ENCODE measurements around the gene APLN. TPM values are rescaled to one million over a fixed set of nuclear protein-coding genes. Genes with fewer than 3 reads are reported as not detected.

The APLN gene
- total RNA-seq, 1 experiment from 2014 or later: 8.5 TPM

DNA sequence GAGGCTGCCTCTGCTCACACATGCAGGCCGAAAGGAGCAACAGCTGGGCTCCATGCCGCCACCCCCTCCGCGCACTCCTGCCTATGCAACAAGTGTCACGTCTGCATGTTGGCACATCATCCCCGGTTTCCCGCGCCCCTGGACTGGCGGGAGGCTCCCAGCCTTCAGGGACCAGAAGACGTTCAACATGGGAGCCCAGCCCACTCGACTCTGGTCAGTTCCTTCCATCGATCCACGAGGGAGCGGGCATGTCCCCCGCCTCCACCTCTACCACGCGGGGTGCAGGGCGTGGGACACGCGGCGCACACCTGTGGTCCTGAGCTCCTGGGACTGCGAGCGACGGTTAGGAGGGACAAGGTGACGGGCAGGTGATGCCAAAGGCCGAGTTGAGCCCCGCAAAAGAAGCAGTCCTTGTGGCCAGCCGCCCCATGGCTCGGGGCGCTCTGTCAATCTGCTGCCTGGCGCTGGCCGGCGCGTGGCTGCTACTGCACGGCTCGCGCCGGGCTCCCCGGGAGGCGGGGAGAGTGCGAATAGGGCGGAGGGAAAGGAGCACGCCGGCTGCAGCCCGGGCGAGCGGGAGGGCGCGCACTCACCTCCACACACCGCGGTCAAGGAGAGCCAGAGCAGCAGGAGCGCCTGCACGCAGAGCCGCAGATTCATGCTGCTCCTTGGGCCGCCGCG is 645 bp downstream of the APLN start:
- H3K27me3 ChIP-seq (ENCODE audit: low read length): no peaks in the 10 kb centered on the region
- ATAC-seq (peak; percentile 72), DNase-seq (peak; percentile 35)
- no TSS peak for BruUV-seq (replicated peaks)
- CTCF ChIA-PET: interaction anchor here (1.0 to 1.5 kb wide), 2 partner anchors 24 to 72 kb away, joined by 3 to 14 read pairs; no protein-coding TSS in a partner anchor
- peak overlapping the region; percentile 84 for H3K4me3 ChIP-seq (ENCODE audit: low read length)
- H3F3A ChIP-seq (ENCODE audit: low read length, unreplicated experiment): no peaks in the 10 kb centered on the region
- POLR2A ChIA-PET (ENCODE audit: unreplicated experiment): interaction anchor here (0.5 to 0.6 kb wide), 2 partner anchors 28 to 277 kb away, joined by 3 to 4 read pairs; no protein-coding TSS in a partner anchor
- H3K4me1 ChIP-seq (ENCODE audit: insufficient read depth, low read length): peaks cover 24% of the 10 kb centered on the region
- 0 out of 2 replicates have a peak, but pooled peaks cover 6% of the 10 kb centered on the region for H3K79me2 ChIP-seq (ENCODE audit: low read length)
- H3K4me2 ChIP-seq (ENCODE audit: low read length): peak overlapping the region; percentile 99
- TF ChIP-seq EZH2phosphoT487 (IDR thresholded peaks at IDR 0.05; ENCODE audit: borderline replicate concordance, low read length) (peak; percentile 96), CTCF (conservative IDR thresholded peaks at IDR 0.05; ENCODE audit: low read depth, low read length) (no peak)
- no peaks in the 10 kb centered on the region for H3K9me3 ChIP-seq (ENCODE audit: low read length)
- H2AFZ ChIP-seq (ENCODE audit: low read length): peak overlapping the region; percentile 89
- intact Hi-C loops (cut with micrococcal nuclease): loop anchor here (2.0 kb wide), 1 partner anchor 47 kb away; no protein-coding TSS in a partner anchor
- no peak overlapping the region for H3K9ac ChIP-seq (ENCODE audit: low read length)
- H4K20me1 ChIP-seq (ENCODE audit: low read length): no peaks in the 10 kb centered on the region
- H3K9me2 ChIP-seq (replicated peaks; ENCODE audit: low read length): no peaks in the 10 kb centered on the region
- no peaks in the 10 kb centered on the region for H3K36me3 ChIP-seq (ENCODE audit: low read depth, low read length)
- H3K27ac ChIP-seq (ENCODE audit: low read length): no peak overlapping the region

GRCh38 chrX:129653181-129653970 is 1.4 kb downstream of the APLN start:
- intact Hi-C loops (cut with micrococcal nuclease): no loop called here
- BruUV-seq (replicated peaks): no TSS peak
- Histone ChIP-seq H3K27ac (ENCODE audit: low read length) (no peak overlapping the region), H3K9ac (ENCODE audit: low read length) (no peak overlapping the region), H3K4me3 (ENCODE audit: low read length) (peak overlapping the region; percentile 84), H3K9me3 (ENCODE audit: low read length) (no peaks in the 10 kb centered on the region), H3K36me3 (ENCODE audit: low read depth, low read length) (no peaks in the 10 kb centered on the region), H3K4me1 (ENCODE audit: insufficient read depth, low read length) (peaks cover 21% of the 10 kb centered on the region), H2AFZ (ENCODE audit: low read length) (peak overlapping the region; percentile 89), H3K27me3 (ENCODE audit: low read length) (no peaks in the 10 kb centered on the region), H3K79me2 (ENCODE audit: low read length) (0 out of 2 replicates have a peak, but pooled peaks cover 6% of the 10 kb centered on the region), H4K20me1 (ENCODE audit: low read length) (no peaks in the 10 kb centered on the region), H3K9me2 (replicated peaks; ENCODE audit: low read length) (no peaks in the 10 kb centered on the region), H3K4me2 (ENCODE audit: low read length) (peak overlapping the region; percentile 99), H3F3A (ENCODE audit: low read length, unreplicated experiment) (no peaks in the 10 kb centered on the region)
- ATAC-seq: no peak
- TF ChIP-seq EZH2 (IDR thresholded peaks at IDR 0.05; ENCODE audit: low read length, unreplicated experiment) (no peak), EZH2phosphoT487 (IDR thresholded peaks at IDR 0.05; ENCODE audit: borderline replicate concordance, low read length) (no peak), CTCF (conservative IDR thresholded peaks at IDR 0.05; ENCODE audit: low read depth, low read length) (no peak)
- DNase-seq: no peak
- ChIA-PET CTCF (no interaction called here), POLR2A (ENCODE audit: unreplicated experiment) (no interaction called here)
